Esophagus squamous epithelium (tissue), 4 donors: ENCODE results near the gene ASCL2.

Experiments used
- CTCF ChIP-seq, 6 experiments: fragments of 450-650 bp in 4 of 6; fragments of 200-600 bp in 2 of 6; sonication (generic) in 2 of 6; IDR thresholded peaks; one replicate each; pipeline ENCODE4 v1.5.1; 2016 to 2019; ENCODE audit warnings: antibody characterized with exemption in 6 of 6, mild to moderate bottlenecking in 4 of 6, moderate library complexity in 4 of 6
- POLR2A ChIP-seq, 4 donors: fragments of 450-650 bp; IDR thresholded peaks; one replicate each; pipeline ENCODE4 v1.6.1; 2017; ENCODE audit warnings: antibody characterized with exemption in 4 of 4, mild to moderate bottlenecking in 4 of 4, moderate library complexity in 3 of 4

- TF ChIP-seq CTCF (IDR thresholded peaks at IDR 0.05) (no peak), POLR2A (IDR thresholded peaks at IDR 0.05) (no peak)
These were observed 42.0 kb upstream of the ASCL2 start for GRCh38 chr11:2312232-2313042.
